GM19467 (cell line): ENCODE measurements around the gene KDM6A.
"Not testable (repeated sequence)": the region's sequence is repeated elsewhere in the genome, so short reads cannot be mapped to it uniquely, and the experiment has no call there.

Source experiments
- ATAC-seq: cut with Tn5 transposase; IDR thresholded peaks from one replicate; pipeline ENCODE4 v1.9.1; 2021; ENCODE audit warnings: mild to moderate bottlenecking, moderate library complexity; ENCODE audit not compliant: unreplicated experiment

KDM6A gene

GRCh38 chrX:44872821-44873414 is at the start of gene KDM6A:
Gene KDM6A, plus strand, starts transcription at chrX:44873188. Its CDS starts 364 bp downstream, at chrX:44873552.
- peak; percentile 90 for ATAC-seq

GRCh38 chrX:44823193-44823592 is 49.8 kb upstream of the KDM6A start:
- ATAC-seq, result not testable (repeated sequence)

GRCh38 chrX:44828008-44828605 is 44.9 kb upstream of the KDM6A start:
- no peak for ATAC-seq

GRCh38 chrX:44829832-44830231 is 43.2 kb upstream of the KDM6A start:
- no peak for ATAC-seq

- no peak for ATAC-seq
These were observed 30.3 kb upstream of the KDM6A start for GRCh38 chrX:44842550-44843317.

GRCh38 chrX:44843318-44843702 is 29.7 kb upstream of the KDM6A start:
- no peak for ATAC-seq

- ATAC-seq, result no peak
These were observed 29.2 kb upstream of the KDM6A start, which contains the start of gene DUSP21 for GRCh38 chrX:44843753-44844152. Gene DUSP21, plus strand, starts transcription at chrX:44844021. Its CDS starts 112 bp downstream, at chrX:44844133.

- no peak for ATAC-seq
These were observed 28.8 kb upstream of the KDM6A start for GRCh38 chrX:44844204-44844603.

GRCh38 chrX:44850891-44851290 is 22.1 kb upstream of the KDM6A start:
- ATAC-seq, result not testable (repeated sequence)

GRCh38 chrX:44871114-44871645 is 1.8 kb upstream of the KDM6A start:
- ATAC-seq, result no peak

GRCh38 chrX:44871931-44872820 is 812 bp upstream of the KDM6A start:
- peak; percentile 30 for ATAC-seq

GRCh38 chrX:44873415-44874276 is 658 bp downstream of the KDM6A start:
- ATAC-seq, result peak; percentile 4

- ATAC-seq, result no peak
These were observed 1.6 kb downstream of the KDM6A start for GRCh38 chrX:44874420-44875184.

GRCh38 chrX:44875185-44875489 is 2.1 kb downstream of the KDM6A start:
- no peak for ATAC-seq

GRCh38 chrX:44876086-44876485 is 3.1 kb downstream of the KDM6A start:
- ATAC-seq, result no peak

- ATAC-seq, result no peak
These were observed 3.8 kb downstream of the KDM6A start for GRCh38 chrX:44876767-44877166.

GRCh38 chrX:44878780-44879179 is 5.8 kb downstream of the KDM6A start:
- no peak for ATAC-seq

- no peak for ATAC-seq
These were observed 8.6 kb downstream of the KDM6A start for GRCh38 chrX:44881549-44881948.

GRCh38 chrX:44882635-44883034 is 9.6 kb downstream of the KDM6A start:
- no peak for ATAC-seq
